ENCODE results near the gene KRT32.

- no peak for TF ChIP-seq EZH2phosphoT487 (IDR thresholded peaks at IDR 0.05; ENCODE audit: insufficient read depth, low read depth)
- TF ChIP-seq EZH2 (IDR thresholded peaks at IDR 0.05; ENCODE audit: insufficient read depth, poor library complexity, severe bottlenecking), result no peak
Observed at GRCh38 chr17:41437769-41438168, 29.4 kb downstream of the KRT32 start.

Measured in GM23248 (cell line).